AG09319 (cell line): Measurements from ENCODE around the gene GRIK1.

ENCODE experiments used
- DNase-seq: peaks from one replicate; pipeline ENCODE4 v3.0.0-alpha.2; 2010; ENCODE audit warnings: low read depth; ENCODE audit errors: extremely low read depth
- CTCF ChIP-seq: IDR thresholded peaks from 2 replicates; pipeline ENCODE4 v1.5.1; 2011; ENCODE audit warnings: low read depth, mild to moderate bottlenecking, inconsistent platforms, low read length, moderate library complexity

Gene GRIK1

GRCh38 chr21:29514652-29515247 is 425.0 kb downstream of the GRIK1 start:
- DNase-seq: no peak

GRCh38 chr21:29513535-29513934 is 426.3 kb downstream of the GRIK1 start:
- TF ChIP-seq CTCF: no peak

More at GRCh38 chr21:29514652-29515247, 425.0 kb downstream of the GRIK1 start:
- TF ChIP-seq CTCF: no peak

GRCh38 chr21:29511096-29511495 is 428.7 kb downstream of the GRIK1 start:
- no peak for DNase-seq
- no peak for TF ChIP-seq CTCF

More at GRCh38 chr21:29513535-29513934, 426.3 kb downstream of the GRIK1 start:
- no peak for DNase-seq

- no peak for DNase-seq
- no peak for TF ChIP-seq CTCF
Measured at GRCh38 chr21:29509121-29509520, 430.7 kb downstream of the GRIK1 start.

GRCh38 chr21:29508301-29508700 is 431.5 kb downstream of the GRIK1 start:
- no peak for TF ChIP-seq CTCF
- DNase-seq: no peak

DNA sequence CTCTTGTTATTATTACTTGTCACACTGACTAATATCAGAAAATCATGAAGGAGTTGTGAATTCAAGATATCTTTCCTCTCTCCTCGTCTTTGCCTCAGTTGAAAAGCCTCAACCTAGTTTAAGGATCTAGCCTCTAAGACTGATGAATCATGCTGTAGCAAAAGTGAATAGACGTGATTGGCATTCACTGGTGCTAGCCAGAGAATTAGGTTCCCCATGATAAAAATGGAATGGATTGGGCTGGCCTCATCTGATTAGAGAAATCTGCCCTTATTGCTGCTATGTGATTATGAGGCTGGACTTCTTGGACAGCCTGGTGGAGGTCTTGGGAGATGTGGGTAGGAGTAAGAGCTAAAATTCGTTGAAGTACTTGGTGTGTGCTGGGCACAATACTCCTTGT is 432.8 kb downstream of the GRIK1 start:
- TF ChIP-seq CTCF: no peak
- no peak for DNase-seq

DNA sequence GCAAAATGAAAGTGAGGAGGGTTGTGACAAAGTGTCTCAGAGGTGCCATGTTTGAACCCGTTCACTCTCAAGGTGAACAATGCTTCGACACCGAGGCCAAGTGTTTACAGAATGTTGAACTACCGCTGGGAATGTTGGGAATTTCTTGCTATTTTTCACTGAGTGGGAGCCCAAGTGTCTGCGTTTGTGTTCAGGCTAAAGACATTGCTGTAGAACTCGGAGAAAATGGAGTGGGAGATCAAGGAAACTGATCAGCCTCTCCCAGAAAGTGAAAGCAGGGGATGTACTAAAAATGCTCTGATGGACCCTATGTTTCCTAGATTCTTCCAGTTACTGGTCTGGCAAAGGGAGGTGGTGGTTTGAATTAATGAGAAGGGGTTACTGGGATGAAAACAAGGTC is 433.6 kb downstream of the GRIK1 start:
- no peak for TF ChIP-seq CTCF
- DNase-seq: no peak
